GM19468 (cell line): Measurements from ENCODE around the gene TXNL4B.
"Not testable (repeated sequence)": the region's sequence is repeated elsewhere in the genome, so short reads cannot be mapped to it uniquely, and the experiment has no call there.

ENCODE experiments used
- ATAC-seq: cut with Tn5 transposase; IDR thresholded peaks from one replicate; pipeline ENCODE4 v1.9.1; 2021; ENCODE audit warnings: mild to moderate bottlenecking, moderate library complexity, moderate number of reproducible peaks; ENCODE audit not compliant: unreplicated experiment; ENCODE audit errors: extremely low read depth

The TXNL4B gene

DNA sequence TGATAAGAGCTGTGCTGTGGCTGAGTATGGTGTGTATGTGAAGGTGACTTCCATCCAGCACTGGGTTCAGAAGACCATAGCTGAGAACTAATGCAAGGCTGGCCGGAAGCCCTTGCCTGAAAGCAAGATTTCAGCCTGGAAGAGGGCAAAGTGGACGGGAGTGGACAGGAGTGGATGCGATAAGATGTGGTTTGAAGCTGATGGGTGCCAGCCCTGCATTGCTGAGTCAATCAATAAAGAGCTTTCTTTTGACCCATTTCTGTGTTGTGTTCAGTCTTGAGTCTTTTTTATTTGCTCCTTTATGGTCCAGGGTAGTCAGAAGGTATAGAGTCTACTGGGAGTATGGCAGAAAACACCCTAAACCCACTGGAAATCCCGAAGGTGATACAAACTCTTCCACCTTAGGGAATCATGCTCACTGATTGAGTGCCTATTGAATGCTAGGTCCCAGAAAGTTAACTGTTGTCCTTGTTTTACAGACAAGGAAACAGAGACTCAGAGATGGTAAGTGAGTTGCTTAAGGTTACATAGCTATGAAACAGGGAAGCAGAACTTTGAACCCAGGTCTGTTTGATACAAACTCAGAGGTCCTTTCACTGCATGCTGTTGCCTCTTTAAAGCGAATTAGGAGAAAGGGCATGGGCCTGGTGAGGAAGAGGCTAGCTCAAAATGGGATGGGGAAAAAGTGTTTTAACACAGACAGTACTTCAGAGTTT is 16.3 kb downstream of the TXNL4B start:
- not testable (repeated sequence) for ATAC-seq

DNA sequence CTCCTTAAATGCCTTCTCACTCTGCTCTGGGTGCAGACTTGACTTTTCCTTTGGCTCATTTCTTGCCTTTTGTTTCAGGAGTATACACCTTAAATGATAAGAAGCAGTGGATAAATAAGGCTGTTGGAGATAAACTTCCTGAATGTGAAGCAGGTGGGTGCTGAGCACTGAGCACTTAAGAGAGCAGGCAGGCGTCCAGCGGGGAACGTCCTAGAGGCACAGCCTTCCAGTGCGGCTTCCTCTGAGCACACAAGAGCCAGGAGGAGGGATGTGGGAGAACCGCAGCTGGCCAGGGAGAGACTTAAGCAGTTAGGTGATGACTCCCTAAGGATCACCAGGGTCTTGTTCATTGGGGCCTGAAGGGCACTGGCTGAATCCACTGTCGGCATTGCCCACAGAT is 18.4 kb downstream of the TXNL4B start:
- ATAC-seq = not testable (repeated sequence)

DNA sequence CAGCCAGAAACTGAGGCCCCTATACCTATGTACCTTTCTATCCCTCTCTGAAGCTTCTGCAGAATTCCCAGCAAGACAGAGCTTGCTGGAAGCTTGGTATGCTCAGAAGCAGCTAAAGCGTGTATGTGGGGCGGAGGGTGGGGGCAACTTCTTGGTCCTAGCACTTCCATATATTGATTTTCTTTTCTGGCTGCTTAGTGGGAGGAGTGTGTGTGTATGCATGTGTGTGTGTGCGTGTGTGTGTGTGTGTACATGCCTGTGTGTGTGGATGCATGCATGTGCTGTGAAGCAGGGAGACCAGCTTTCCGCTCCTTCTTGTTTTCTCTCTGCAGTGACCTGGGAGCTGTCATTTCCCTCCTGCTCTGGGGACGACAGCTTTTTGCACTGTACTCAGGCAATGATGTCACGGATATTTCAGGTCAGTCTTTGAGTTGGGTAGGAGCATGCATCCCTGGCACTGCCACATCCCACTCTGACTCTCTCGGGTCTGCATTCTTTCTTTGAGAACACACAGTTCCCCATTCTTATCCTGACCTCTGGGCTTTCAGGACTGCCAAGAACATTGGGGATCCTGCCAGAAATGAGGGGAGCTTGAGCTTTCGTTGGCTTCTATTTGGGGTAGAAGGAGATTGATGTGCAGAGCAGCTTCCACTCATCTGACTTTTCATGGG is 19.7 kb downstream of the TXNL4B start:
- no peak for ATAC-seq

DNA sequence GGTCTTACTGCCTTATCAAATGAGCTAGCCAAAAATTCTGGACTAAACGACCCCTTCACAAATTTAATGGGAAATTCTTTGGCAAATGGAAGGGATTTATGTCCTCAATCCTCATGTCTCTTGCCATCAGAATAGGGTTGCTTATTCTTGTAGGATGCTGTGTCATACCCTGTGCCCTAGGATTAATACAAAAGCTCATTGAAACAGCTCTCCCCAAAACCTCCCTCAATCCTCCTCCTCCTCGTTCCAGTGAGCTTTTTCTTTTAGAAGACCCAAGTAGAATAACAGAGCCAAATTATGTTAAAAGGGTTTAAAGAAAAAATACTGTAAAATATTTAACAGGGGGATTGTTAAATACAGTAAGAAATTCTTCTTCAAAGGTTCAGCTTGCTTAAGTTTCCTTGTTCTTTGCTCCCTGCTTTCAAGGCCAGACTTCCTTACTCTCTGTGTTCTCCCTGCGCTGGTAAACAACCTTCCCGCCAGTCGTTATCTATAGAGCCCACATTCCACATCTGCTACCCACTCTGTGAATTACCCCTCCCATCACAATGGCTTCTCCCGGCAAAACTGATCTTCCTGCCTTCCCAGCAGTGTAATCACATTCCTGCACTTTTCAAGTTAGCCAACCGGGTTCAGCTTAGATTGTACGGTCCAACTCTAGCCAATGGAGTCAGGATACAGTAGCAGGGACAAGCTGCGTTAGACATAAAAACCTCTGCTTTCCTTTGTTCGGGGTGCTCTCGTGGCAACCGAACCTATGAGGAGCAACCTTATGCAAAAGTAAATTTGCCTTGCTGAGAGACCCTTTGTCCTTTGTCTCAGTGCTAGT is 20.7 kb downstream of the TXNL4B start:
- ATAC-seq = no peak

DNA sequence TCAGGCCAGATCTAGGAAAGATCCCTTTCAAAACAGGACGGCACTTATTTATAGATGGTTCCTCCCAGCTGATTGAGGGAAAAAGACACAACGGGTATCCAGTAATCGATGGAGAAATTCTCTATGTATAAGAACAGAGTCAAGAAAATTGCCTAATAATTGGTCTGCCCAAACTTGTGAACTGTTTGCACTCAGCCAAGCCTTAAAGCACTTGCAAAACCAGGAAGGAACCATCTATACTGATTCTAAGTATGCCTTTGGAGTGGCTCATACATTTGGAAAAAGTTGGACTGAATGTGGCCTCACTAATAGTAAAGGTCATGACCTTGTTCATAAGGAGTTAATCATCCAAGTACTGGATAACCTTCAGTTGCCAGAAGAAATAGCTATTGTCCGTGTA is 24.5 kb downstream of the TXNL4B start:
- ATAC-seq = no peak

DNA sequence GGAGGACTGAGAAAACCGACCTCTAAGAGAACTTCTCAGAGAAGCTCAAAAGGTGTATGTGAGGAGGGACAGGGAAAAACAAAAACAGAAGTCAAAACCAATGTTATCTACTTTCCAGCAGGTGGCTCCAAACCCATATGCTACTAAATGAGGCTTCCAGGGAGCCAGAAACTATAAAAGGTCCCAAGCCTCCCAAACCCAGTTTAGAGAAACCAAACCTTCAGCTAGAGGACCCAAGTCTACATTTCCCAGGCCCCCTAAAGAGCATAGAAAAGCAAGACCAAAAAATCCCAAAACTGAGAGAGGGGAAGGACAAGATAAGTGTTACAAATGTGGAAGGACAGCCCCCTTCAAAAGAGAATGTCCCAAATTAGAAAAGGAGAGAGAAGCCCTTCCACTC is 26.7 kb downstream of the TXNL4B start:
- no peak for ATAC-seq

DNA sequence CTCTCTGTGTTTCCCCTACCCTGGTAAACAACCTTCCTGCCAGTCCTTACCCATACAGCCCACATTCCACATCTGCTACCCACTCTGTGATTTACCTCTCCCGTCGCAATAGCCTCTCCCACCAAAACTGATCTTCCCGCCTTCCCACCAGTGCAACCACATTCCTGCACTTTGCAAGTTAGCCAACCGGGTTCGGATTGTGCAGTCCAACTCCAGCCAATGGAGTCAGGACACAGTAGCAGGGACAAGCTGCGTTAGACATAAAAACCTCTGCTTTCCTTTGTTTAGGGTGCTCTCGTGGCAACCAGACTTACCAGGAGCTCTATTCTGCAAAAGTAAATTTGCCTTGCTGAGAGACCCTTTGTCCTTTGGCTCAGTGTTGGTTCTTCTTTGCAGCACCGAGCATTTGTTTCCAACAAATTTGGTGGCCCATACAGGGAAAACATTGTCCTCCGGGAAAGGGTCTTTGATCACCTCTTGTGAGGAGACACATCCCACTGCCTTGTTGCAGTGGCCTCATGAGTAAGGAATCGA is 29.0 kb downstream of the TXNL4B start:
- ATAC-seq = no peak

DNA sequence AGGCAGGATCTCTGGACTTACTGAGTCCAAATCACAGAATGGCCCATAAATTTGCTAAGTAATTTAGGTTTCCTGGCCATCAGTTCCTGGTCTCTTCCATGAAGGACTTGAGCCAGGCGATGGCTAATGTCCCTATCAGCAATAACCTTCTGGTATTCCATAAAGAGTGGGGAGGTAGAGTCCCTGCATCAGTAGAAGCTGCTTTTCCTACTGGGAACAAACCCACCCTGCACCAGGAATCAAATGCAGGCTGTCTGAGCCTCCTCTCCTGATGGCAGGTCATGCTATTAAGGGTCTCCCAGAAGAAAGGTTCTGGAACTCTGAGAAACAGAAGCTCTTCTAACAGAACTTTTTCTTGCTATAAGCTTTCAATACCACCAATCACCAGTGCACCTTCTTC is 31.9 kb downstream of the TXNL4B start:
- no peak for ATAC-seq

DNA sequence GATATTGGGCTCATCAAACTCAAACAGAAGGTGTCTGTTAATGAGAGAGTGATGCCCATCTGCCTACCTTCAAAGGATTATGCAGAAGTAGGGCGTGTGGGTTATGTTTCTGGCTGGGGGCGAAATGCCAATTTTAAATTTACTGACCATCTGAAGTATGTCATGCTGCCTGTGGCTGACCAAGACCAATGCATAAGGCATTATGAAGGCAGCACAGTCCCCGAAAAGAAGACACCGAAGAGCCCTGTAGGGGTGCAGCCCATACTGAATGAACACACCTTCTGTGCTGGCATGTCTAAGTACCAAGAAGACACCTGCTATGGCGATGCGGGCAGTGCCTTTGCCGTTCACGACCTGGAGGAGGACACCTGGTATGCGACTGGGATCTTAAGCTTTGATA is 33.0 kb downstream of the TXNL4B start:
- ATAC-seq = no peak

DNA sequence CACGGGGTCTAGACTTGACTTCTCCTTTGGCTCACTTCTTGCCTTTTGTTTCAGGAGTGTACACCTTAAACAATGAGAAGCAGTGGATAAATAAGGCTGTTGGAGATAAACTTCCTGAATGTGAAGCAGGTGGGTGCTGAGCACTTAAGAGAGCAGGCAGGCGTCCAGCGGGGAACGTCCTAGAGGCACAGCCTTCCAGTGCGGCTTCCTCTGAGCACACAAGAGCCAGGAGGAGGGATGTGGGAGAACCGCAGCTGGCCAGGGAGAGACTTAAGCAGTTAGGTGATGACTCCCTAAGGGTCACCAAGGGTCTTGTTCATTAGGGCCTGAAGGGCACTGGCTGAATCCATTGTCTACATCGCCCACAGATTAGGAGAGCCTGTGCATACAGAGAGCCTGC is 34.4 kb downstream of the TXNL4B start:
- not testable (repeated sequence) for ATAC-seq

DNA sequence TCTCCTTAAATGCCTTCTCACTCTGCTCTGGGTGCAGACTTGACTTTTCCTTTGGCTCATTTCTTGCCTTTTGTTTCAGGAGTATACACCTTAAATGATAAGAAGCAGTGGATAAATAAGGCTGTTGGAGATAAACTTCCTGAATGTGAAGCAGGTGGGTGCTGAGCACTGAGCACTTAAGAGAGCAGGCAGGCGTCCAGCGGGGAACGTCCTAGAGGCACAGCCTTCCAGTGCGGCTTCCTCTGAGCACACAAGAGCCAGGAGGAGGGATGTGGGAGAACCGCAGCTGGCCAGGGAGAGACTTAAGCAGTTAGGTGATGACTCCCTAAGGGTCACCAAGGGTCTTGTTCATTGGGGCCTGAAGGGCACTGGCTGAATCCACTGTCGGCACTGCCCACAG is 36.1 kb downstream of the TXNL4B start:
- not testable (repeated sequence) for ATAC-seq

DNA sequence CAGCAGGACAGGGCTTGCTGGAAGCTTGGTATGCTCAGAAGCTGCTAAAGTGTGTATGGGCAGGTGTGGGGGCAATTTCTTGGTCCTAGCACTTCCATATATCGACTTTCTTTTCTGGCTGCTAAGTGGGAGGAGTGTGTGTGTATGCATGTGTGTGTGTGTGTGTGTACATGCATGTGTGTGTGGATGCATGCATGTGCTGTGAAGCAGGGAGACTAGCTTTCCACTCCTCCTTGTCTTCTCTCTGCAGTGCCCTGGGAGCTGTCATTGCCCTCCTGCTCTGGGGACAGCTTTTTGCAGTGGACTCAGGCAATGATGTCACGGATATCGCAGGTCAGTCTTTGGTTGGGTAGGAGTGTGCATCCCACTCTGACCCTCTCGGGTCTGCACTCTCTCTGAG is 37.5 kb downstream of the TXNL4B start:
- no peak for ATAC-seq

DNA sequence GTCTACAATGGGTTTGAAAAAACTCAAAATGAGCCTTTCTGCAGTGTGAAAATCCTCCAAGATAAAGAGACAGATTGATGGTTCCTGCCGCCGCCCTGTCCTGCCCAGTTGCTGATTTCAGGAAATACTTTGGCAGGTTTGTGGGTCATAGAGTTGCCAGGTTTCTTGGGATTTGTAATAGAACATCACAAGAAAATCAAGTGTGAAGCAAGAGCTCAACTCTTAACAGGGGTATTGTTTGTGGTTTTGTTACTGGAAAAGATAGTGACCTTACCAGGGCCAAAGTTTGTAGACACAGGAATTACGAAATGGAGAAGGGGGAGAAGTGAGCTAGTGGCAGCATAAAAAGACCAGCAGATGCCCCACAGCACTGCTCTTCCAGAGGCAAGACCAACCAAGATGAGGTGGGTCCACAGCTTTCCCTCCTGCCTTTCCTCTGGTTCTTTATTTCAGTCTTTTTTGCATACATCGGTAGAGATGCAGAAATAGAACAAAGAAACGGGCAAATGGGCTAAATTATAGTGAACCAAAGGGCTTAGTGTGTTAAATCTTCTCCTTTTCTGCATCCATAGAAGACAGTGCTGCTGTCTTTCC is 39.1 kb downstream of the TXNL4B start, which contains the start of gene HP:
Gene HP (plus strand): TSS at position 252 of the 594 bp plus-strand sequence. CDS start 148 bp downstream, at position 400.
- not testable (repeated sequence) for ATAC-seq

DNA sequence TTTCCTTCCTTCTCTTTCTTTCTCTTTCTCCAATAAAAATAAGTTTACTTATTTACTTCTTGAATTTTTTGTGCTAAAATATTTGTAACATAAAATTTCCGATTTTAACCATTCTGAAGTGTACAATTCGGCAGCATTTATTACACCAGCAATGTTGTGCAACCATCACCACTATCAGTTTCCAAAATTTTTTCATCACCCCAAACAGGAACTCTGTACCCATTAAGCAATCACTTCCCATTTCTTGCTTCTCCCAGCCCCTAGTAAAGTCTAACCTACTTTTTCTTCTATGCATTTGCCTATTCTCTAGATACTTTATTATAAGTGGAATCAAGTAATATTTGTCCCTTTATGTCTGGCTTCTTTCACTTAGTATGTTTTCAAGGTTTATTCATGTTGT is 41.6 kb downstream of the TXNL4B start:
- ATAC-seq = no peak

DNA sequence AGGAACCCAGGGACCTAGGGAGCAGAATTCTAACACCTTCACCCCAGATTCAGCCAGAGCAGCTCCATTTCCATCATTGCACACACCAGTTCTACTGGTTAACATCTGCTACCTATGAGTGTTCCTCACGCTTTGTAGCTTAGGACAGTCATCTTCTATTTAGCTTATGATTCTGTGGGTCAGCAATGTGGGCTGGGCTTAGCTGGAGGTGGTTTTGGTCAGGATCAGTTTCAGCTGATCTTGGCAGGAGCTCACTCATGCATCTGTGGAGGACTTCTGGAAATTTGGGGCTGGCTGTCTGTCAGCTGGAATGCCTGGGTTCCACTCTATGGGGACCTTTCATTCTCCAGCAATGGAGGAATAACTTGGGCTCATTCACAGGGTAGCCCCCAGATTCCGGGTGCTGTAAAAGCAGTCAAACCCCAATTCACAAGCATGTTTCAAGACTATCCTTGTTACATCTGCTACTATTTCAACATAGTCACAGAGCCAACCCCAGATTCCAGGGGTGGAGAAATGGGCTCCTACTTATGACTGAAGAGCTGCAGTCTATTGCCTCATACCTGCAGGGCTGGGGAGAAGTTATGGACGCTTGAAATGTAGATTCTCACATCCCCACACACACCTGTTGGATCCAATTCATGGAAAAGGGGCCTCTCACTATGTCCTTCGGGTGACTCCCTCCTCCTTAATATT is 42.5 kb downstream of the TXNL4B start:
- ATAC-seq = no peak

DNA sequence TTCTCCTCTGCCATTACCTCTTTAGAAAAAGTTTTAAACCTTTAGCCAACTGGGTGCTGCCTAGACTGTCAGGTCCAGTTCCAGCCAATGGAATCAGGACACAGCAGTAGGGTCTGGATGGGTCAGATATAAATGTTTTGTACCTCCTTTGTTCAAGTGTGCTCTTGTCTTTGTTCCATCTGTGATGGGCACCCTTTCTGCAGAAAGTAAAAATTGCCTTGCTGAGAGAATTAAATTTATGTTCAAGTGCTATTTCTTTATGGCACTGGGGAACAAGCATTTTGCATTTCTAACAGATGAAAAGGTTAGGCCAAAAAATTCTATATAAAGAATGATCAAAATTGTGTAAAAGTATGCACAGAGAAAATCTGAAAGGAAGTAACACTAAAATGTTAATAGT is 44.3 kb downstream of the TXNL4B start:
- ATAC-seq = no peak

DNA sequence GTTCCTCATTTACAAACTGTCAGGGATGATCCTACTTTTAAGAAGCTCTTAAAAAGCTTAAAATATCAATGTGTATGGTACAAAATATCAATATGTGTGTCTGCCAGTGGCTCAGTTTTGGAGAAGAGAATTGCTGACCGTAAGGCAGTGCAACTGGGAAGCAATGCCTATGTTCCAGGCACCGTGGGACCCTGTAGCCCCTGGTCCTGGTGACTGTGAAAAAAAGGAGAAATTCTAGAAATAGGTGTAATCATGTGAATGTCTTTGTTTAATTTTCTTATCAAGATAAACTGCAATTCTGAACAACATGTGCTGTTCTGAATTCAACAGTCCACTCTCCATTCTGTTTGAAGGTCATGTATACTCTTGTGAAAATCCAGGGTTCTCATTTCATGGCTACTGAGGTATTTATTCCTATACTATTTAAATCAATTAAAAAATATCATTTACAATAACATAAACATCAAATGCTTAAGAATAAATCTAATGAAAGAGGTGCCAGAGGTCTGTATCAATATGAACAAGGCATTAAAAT is 48.5 kb downstream of the TXNL4B start:
- no peak for ATAC-seq

DNA sequence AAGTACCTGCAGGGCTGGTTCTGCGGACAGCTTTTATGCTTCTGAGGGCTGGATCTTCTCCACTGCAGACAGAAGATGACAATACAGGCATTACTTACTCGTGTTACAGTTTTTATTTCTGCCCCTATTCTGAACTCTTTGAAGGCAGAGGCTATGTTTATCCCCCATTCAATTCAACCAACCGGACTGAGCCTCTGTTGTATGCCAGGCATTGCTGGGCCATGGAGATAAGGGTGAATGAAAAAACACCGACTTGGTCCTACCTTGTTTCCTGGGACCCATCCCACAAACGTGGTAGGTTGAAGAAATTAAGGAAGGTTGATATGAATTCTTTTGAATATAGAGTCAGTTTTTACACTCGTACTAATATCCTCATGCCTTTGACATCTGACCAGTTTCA is 49.1 kb downstream of the TXNL4B start:
- ATAC-seq = no peak

DNA sequence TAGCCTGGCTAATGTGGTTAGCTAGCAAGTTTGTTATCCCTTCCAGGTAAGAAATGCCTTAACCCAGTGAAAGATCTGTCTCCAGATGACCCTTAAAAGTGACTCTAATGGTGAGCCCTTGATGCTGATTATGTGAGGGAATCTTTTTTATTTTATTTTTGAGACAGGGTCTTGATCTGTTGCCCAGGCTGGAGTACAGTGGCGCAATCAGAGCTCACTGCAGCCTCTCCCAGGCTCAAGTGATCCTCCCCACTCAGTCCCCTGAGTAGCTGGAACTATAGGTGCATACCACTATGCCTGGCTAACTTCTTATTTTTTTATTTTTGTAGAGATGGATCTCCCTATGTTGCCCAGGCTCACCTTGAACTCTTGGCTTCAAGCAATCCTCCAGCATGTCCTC is 49.9 kb downstream of the TXNL4B start:
- no peak for ATAC-seq

DNA sequence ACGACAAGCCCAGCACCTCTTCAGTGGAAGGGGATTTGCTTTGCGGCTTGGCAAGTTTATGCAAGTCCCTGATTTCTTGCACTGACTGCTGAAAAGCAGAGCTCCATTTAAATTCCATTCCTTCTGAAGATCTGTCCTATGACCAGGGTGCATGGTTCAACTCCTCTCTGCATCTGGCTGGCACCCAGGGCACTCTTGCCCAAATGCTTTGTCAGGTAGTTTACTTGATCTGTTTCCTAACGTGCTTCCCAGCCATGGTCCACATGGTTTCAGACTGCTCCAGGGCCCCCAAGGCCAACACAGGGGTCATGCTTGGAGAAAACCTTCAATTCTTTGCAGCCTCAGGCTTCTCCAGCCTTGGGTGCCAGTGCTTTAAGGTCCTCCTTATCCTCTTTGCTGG is 50.4 kb downstream of the TXNL4B start:
- ATAC-seq = no peak
